Endometrial microvascular endothelial cells (primary cell): ENCODE data around the gene EDAR. TPM values are rescaled to one million over a fixed set of nuclear protein-coding genes. Genes with fewer than 3 reads are reported as not detected.

ENCODE experiments used
- in situ Hi-C: cut with HindIII; loops from 2 replicates; pipeline ENCODE4 v1.10.0; 2017; ENCODE audit warnings: low sequenced_read_pairs, low pct_unique_long_range_greater_than_20kb; ENCODE audit errors: inconsistent ontology term
- total RNA-seq: library from RNA; depleted of rRNA; stranded (reverse); fragments of >200 nt; gene quantifications from one replicate; pipeline ENCODE4 v1.2.3, GENCODE V29; 2015; ENCODE audit errors: inconsistent ontology term

Gene EDAR
- total RNA-seq, 1 donor from 2014 or later = not detected

DNA sequence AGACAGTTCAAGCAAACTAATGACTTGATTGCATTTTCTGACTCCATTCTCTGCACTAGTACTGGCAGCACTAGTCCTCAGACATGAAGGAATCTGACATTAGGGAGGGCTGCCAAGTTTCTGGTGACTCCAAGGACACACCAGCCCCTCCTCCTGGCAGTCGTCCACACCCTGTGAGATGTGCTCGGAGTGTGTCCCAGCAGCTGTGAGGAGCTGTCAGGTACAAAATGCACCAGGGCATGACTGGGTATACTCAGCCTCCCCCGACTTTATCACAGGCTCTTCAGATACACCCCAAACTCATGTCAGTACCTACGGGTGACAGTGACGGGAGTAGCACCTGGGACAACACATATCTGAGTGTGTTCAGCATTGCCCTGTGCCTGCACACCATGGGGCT, 43.1 kb downstream of the EDAR start:
- in situ Hi-C loops = no loop called here

DNA sequence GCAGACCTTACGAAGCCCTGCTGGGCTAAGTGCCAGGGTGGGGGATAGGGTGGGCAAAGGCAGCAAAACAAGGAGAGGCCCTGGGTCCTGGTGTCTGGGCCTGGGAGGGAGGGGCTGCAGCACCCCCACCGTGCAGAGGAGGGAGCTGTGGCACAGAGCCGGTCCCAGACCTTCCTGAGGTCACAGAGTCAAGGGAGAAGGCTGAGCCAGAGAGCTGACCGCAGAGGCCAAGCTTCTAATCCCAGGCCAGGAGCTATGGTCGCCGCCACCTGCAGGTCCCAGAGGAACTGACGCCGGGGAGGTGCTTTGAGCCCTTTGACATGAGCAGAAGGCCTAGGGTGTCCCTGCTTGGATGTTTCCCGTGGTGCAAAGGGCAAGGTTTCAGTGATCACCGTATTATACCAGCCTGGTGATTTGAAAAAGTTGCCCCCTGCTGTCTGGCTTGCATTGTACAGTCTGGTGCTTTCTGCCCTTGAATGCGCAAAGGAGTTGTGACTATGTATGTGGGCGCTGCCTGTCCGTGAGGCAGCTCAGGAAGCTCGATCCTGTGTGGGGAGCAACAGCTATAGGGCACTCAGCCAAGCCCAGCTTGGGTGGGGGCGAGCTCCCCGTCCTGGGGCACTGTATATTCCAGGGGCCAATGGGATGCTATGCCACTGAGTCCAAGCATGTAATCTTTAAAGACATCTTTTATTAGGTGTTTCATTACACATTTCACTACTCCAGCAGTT, 44.3 kb downstream of the EDAR start:
- in situ Hi-C loops = no loop called here

DNA sequence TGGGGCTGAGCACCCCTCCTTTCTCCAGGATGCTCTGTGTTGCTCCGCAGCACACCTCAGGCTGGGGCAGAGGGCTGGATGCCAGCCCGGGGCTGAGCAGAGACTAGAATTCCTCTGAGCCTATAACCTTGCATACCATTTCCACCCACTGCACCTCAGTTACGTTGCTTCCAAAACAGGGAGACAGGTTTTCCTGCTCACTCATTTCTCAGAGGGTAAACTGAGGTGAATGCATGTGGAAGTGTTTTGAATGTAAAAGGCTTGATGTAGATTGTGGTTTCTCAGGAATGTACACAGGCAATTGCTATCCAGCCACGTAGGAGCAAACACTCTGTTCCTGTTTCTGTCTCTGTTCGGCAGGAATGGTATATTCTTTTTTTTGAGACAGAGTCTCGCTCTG, 45.3 kb downstream of the EDAR start:
- in situ Hi-C loops = no loop called here

DNA sequence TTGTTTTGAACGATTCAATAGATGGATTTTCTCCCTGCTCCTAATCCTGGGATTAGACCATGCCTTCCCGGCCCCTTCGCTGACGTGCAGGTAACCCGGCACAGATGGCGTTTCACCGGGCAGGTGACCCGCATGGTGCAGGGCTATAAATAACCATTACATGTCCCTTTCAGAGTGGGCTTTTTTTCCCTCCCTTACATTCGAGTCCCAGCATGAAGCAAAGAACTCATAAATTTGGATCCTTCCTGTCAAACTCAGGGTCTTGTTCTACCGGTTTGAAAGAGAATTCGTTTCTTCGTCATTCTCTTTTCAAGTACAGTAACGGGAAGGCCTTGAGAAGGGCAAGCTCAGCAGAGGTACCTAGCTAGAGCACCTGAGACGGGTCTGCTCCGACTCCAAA, 46.1 kb downstream of the EDAR start:
- in situ Hi-C loops = no loop called here

DNA sequence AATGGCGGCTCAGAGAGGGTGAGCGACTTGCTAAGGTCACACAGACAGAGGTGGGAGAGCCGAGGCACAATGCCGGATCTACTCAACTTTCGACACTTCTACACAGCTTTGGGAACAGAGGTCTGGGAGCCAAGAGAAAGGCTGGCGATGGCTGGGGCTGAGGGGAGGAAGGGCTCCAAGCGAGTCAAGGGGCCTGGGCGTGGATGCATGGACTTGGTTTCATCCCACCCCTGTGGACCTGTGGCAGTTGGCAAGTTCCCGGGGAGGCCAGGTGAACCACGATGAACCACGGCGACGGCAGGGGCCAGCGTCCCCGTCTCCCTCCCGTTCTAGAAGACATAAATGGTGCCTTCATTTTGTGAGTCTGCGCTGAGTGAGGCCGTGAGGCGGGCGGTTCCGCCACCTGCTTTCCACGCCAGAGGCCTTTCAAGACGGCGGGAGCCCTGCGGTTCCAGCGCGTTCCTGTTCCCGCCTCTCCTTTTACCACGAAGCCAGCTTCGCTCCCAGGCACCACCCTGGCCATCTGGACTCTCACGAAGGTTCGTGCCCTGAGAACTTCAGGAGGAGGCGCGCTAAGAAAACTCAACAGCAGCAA, 46.7 kb downstream of the EDAR start:
- in situ Hi-C loops = no loop called here

DNA sequence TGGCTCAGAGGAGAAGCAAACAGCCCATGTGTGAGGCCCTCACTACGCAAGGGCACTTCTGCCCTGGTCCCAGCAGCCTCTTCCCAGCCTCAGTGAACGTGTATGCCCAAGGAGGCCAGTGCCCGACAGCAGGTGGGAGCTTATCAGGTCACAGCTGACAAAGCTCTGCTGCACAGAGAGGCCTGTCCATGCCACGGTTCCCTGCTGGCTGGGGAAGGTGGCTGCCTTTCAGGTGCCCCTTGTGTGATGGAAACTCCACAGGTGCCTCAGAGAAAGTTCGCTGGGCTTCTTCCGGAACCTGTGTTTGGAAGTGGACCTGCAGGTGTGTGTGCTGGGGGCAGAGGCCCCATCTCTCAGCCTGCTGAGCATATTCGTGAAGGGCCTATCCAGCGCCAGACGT, 47.3 kb downstream of the EDAR start:
- in situ Hi-C loops = no loop called here

DNA sequence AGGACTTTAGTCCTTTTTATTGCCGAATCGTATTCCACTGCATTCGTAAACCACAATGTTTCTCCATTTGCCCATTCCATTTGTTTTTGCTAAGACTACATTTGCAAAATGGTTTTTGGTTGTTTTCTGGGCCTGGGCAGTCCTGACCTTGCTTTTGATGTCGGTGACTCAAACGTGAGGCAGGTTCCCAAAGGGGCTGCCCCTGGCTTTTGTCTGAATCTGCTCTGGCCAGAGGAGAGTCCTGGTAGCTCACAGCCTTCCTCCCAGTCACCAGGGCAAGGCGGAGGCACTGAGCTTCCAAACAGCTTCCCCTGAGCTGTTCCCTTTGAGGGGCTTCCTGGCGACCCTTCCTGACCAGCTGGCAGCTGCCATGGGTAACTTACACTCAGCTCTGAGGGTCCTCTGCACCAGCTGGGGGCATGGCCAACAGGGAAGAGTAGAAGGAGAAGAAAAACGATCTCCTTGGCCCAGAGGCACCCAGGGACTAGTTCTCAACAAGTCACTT, 47.8 kb downstream of the EDAR start:
- in situ Hi-C loops = no loop called here

DNA sequence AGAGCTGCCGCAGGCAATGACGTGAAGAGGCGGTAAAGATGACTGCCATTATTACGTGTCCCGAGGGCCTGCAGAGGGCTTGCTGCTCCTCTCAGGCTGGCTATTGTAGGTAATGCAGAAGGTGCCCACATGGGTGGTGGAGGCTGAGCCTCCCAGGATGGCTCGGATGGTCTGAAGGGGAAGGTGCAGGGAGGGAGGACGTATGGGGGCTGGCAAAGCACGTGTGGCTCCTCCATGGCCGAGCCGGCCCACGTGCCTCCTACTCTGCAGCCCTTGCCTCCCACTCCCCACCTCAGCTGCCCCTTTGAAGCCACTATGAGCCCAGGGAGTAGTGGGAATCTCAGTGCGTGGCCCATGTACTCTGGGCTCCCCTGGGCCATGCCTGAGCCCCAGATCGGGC, 48.9 kb downstream of the EDAR start:
- in situ Hi-C loops = no loop called here

DNA sequence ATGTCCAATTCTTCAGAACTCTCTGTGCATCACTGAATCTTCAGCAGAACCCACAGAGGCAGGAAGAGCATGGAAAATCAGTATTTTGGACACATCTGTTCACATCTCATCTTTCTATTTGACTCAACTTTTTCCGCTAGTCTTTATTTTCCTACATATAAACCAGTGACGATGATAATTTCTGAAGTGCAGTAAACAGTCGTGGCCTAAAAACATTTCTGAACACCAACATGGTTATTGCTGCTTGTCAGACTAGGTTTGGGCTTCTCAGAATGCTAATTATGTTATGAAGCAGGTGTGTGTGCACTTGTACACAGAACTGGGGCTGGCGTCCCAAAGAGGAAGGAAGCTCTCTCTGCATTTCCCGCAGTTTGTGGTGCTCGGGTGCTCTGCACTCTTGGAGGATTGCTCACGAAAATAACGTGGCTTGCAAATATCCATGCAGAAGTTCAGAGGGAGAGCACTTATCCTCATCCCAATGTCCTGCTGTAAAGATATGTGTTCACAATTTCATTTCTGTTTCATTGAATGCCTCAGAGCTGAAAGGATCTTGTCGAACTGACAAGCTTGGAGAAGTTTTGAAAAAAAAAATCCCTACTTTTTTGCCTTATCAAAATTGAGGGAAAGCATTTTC, 50.8 kb downstream of the EDAR start:
- in situ Hi-C loops = no loop called here

DNA sequence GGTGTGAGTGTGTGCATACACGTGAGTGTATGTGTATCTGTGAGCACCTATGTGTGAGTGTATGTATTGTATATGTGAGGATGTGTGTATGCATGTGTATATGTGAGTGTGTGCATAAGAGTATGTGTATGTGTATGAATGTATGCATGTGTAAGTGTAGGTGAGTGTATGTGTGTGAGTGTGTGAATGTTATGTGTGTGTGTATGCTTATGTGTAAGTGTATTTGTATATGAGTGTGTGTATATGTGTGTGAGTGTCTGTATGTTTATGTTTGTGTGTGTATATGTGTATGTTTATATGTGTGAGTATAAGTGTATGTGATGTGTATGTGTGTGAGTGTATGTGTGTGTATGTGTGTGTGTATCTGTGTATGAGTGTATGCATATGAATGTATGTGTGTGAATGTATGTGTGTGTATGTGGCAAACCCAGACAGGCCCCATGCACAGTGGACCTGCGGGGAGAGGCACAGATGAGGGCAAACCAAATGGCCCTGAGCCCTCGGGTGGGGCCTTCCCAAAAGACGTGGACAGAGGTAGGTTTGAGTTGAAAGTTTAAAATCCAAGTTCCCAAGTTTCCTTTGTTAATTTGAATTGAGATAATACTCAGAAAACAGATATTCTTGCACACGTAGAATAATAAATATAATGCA, 51.5 kb downstream of the EDAR start:
- in situ Hi-C loops = no loop called here

DNA sequence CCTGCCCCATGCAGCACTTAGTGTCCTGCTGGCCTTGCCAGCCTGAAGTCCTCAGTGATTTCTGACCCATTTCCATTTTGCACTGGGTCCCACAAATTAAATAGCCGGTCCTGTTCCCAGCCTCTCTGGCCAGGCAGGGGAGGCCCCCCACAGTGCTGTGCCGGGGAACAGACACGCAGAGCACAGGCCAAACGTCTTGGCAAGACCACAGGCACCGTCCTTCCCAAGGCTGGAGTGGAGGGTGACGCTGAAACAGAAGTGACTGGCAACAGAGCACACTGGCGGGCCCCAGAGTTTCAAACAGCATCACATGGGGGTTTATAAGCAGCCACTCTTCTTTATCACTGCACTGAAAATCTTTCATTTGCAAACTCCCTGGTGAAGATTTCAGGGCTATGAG, 52.2 kb downstream of the EDAR start:
- in situ Hi-C loops = no loop called here

DNA sequence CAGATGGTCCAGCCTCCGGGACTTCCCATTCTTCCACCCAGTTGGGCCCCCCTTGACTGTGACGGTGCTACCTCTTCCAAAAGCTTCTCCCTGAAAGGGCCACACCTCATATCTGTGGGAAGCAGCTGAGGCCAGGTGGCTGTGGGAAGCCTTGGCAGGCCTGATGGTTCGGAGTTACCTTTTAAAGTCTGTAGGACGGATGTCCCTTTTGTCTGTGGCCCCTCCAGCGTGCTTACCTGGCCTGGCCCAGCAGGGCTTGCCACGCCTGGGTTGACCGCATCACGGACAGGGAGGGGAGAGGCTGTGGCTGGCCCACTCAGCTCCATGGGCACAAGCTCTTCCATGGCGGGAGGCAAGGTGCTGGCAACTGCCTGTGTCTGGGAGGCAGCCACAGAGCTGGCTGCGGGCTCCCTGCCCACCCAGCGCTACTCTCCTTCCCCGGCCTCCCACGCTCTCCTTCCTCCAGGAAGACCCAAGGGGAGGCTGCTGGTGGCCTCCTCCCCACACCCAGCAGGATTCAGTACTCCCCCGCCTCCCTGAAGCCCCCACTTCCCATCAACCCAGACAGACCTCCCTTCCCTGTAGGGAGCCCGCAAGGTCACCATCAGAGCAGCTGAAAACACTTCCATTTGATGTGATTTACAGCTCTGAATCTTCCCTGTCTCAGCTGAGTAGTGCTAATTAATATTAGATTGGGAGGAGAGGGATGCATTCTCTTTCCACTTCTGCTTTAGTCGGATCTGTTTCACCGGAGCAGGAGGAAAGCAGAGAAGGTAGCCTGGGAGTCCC, 52.8 kb downstream of the EDAR start:
- in situ Hi-C loops = no loop called here

DNA sequence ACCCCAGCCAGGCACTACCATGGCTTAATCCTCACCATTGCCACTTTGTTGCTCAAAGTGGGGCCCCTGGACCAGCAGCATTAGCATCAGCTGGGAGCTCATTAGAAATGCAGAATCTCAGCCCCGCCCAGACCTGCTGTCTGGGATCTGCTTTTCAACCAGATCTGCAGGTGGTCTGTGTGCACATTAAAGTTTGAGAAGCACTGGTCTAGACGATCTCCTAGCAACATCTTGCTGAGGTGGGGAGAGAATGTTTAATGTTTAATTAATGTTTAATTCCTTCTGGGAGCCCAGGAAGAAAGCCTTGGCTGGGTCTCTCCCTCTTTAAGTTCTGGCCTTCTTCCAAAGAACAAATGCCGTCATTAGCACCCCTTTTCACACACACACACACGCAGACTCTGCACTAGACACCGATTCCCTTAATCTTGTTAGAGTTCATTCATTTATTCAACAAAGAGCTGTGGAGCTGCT, 53.7 kb downstream of the EDAR start:
- in situ Hi-C loops = no loop called here

DNA sequence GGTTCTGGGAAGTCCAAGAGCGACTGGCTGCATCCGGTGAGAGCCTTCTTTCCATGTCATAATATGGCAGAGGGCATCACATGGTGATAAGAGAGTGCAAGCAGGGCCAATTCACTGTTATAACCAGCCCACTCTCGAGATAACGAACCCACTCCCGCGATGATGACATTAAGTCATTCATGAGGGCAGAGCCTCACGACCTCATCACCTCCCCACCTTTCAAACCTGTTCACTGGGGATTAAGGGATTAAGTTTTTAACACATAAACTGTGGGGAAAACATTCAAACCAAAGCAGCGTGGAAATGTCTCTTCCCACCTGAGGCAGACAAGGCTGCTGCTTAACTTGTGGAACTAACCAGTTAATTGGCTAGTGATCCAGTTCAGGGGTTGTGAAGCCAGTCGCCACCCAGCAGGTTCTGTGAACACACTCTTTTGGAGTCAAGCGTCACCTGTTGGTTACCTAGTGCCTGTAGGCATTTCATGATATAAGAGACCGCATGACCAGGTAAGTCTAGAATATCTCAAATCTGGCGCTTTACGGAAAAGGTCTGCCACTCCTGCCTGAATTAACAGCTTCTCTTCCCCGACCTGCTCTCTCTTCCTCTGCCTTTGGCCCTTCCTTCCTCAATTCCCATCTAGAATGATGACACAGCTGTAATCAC, 54.3 kb downstream of the EDAR start:
- in situ Hi-C loops = no loop called here

DNA sequence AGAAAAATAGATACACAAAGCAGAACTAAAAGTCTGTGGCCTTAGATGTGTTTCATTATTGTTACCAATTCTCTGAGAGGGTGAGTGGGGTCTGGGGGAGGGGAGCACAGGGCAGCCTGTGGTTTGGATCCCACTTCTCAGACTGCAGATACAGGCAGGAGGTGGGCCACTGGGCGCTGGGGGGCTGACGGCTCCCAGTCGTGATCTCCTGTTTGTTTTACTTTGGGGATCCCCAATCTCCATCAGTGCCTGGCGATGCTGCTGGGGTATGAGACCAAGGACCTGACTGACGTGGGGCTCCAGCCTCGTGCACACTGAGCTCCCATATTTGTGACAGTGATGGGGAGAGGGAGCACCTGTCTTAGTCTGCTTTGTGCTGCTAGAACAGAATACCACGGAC, 54.9 kb downstream of the EDAR start:
- in situ Hi-C loops = no loop called here

DNA sequence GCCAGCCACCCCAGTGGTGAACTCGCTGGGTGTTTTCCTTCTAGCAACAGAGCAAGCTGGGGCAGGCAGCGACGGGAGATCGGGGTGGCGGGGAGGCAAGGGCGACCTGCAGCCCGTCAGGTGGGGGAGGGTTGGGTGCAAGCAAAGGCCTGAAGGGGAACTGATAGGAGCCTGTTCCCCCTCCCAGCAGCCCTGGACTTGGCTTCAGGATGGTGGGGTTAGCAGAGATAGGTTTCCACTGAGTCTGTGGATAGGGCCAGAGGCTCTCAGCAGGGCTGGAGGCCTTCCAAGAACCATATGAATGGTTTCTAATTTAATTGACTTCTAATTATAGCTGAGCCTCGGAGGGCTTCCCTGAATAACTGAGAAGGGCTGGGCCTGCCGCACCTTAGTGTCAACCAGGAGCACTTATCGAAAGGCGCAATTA, 55.3 kb downstream of the EDAR start:
- in situ Hi-C loops = no loop called here

DNA sequence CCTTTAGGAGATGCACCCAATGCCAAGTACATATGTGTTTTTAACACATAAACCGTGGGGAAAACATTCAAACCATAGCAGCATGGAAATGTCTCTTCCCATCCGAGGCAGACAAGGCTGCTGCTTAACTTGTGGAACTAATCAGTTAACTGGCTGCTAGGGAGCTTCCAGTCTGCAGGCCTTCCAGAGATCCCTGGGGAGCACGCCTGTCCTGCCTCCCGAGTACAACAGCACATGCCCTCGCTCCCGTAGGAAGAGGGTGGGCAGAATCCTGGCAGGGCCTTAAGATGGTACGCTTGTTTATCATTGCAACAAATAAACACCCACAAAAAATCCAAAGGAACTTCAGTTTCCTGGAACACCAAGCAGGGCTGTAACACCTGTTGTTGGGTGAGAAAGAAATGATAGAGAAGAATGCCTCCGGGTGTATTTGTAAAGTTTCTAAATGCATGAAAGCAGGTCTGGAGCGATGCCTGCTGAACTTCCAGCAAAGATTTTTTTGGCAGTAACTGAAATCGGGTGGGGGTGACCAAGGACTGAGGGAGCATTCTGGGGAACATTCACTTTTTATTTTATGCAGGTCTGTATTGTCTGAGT, 56.2 kb downstream of the EDAR start:
- in situ Hi-C loops = no loop called here

DNA sequence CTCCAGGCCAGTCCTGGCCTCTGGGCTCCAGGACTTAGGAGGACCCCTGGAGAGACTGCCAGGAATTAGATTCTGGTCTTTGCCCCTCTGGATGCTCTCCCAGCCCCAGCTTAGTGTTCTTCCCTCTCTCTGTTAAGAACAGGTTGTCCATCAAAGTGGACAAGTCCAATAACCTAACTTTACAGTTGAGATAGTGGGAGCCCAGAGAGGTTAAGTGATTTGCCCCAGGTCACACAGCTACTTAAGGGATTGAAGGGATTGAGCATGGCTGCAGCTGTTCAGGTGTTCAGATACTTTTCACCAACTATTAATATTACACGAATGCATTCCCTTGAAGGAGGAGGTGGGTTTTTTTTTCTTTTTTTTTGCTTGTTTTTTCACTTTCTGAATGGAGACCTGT, 57.6 kb downstream of the EDAR start:
- in situ Hi-C loops = no loop called here
